WTC11 (cell line): ENCODE data around the gene PDZRN3. TPM values are rescaled to one million over a fixed set of nuclear protein-coding genes. Genes with fewer than 3 reads are reported as not detected.

Experiments used
- ATAC-seq: fragments of 200-7000 bp; cut with Tn5 transposase; 2 replicates; pipeline ENCODE4 v1.10.0; 2021; ENCODE audit warnings: mild to moderate bottlenecking, moderate library complexity
- CTCF ChIA-PET: fragments of 300-600 bp; sonication (Branson Sonifier 250); formaldehyde crosslinking; loops from one replicate; lab custom pipeline; 2021; ENCODE audit warnings: antibody characterized with exemption; lab: Charles Lee
- POLR2A ChIA-PET: fragments of 350-600 bp; sonication (Branson Sonifier 250); formaldehyde crosslinking; loops from one replicate; lab custom pipeline; 2021; ENCODE audit warnings: antibody characterized with exemption; lab: Charles Lee
- DNase-seq: peaks from one replicate; pipeline ENCODE4 v3.0.0; 2021; ENCODE audit warnings: low spot score
- H3K27ac Mint-ChIP-seq: 2 replicates; pipeline ENCODE4 v1.8.0; 2021; ENCODE audit warnings: mixed read lengths
- H3K27me3 Mint-ChIP-seq: 2 replicates; pipeline ENCODE4 v1.8.0; 2021; ENCODE audit warnings: low read depth, mild to moderate bottlenecking, moderate library complexity, mixed read lengths
- H3K36me3 Mint-ChIP-seq: 2 replicates; pipeline ENCODE4 v1.8.0; 2021; ENCODE audit warnings: mixed read lengths
- H3K4me1 Mint-ChIP-seq: 2 replicates; pipeline ENCODE4 v1.8.0; 2022; ENCODE audit warnings: mixed read lengths
- H3K4me3 Mint-ChIP-seq: 2 replicates; pipeline ENCODE4 v1.8.0; 2021; ENCODE audit warnings: mild to moderate bottlenecking, moderate library complexity, mixed read lengths
- H3K9me3 Mint-ChIP-seq: 2 replicates; pipeline ENCODE4 v1.8.0; 2021; ENCODE audit warnings: mixed read lengths
- ATF1 ChIP-seq: sonication (generic); formaldehyde crosslinking; IDR thresholded peaks from 2 replicates; pipeline ENCODE4 v1.8.1; 2023; ENCODE audit warnings: mild to moderate bottlenecking, moderate library complexity, missing genetic modification reagents
- ELF4 ChIP-seq: sonication (generic); formaldehyde crosslinking; IDR thresholded peaks from 2 replicates; pipeline ENCODE4 v1.8.1; 2022; ENCODE audit warnings: low read depth, mild to moderate bottlenecking, moderate library complexity, missing genetic modification reagents
- EMX1 ChIP-seq: fragments of 250-450 bp; sonication (Bioruptor Pico); IDR thresholded peaks from 2 replicates; pipeline ENCODE4 v1.8.0; 2021; ENCODE audit warnings: mild to moderate bottlenecking
- ERG ChIP-seq: fragments of 250-450 bp; sonication (Bioruptor Pico); IDR thresholded peaks from 2 replicates; pipeline ENCODE4 v1.8.0; 2021; ENCODE audit warnings: mild to moderate bottlenecking
- ESRRA ChIP-seq: sonication (generic); formaldehyde crosslinking; IDR thresholded peaks from 2 replicates; pipeline ENCODE4 v1.8.1; 2022; ENCODE audit warnings: mild to moderate bottlenecking, missing genetic modification reagents, borderline replicate concordance
- MXD4 ChIP-seq: fragments of 250-450 bp; sonication (Bioruptor Pico); IDR thresholded peaks from 2 replicates; pipeline ENCODE4 v1.8.0; 2021; ENCODE audit warnings: mild to moderate bottlenecking, moderate library complexity, borderline replicate concordance
- SOX15 ChIP-seq: fragments of 250-450 bp; sonication (Bioruptor Pico); IDR thresholded peaks from 2 replicates; pipeline ENCODE4 v1.9.0; 2021; ENCODE audit warnings: mild to moderate bottlenecking
- STAT6 ChIP-seq: sonication (generic); formaldehyde crosslinking; conservative IDR thresholded peaks from 2 replicates; pipeline ENCODE4 v1.8.1; 2023; ENCODE audit warnings: mild to moderate bottlenecking, low read depth, missing genetic modification reagents, moderate library complexity
- TCF7 ChIP-seq: sonication (generic); formaldehyde crosslinking; IDR thresholded peaks from 2 replicates; pipeline ENCODE4 v1.8.0; 2022; ENCODE audit warnings: mild to moderate bottlenecking, low read depth, missing genetic modification reagents, moderate library complexity
- TEAD1 ChIP-seq: sonication (generic); formaldehyde crosslinking; IDR thresholded peaks from 2 replicates; pipeline ENCODE4 v1.8.0; 2022; ENCODE audit warnings: mild to moderate bottlenecking, missing genetic modification reagents
- USF2 ChIP-seq: sonication (generic); formaldehyde crosslinking; IDR thresholded peaks from 2 replicates; pipeline ENCODE4 v1.8.1; 2023; ENCODE audit warnings: mild to moderate bottlenecking, missing genetic modification reagents, moderate library complexity
- ZNF138 ChIP-seq: sonication (generic); formaldehyde crosslinking; conservative IDR thresholded peaks from 2 replicates; pipeline ENCODE4 v1.8.1; 2022; ENCODE audit warnings: mild to moderate bottlenecking, moderate library complexity, missing genetic modification reagents
- ZNF423 ChIP-seq: fragments of 250-450 bp; sonication (Bioruptor Pico); IDR thresholded peaks from 2 replicates; pipeline ENCODE4 v2.1.2; 2022; ENCODE audit warnings: mild to moderate bottlenecking, moderate library complexity
- total RNA-seq: library from RNA; stranded (reverse); gene quantifications from 3 replicates; pipeline ENCODE4 v1.2.3, GENCODE V29; 2021
- TF ChIP-seq, protein P1 (sequence below): sonication (generic); formaldehyde crosslinking; IDR thresholded peaks from 2 replicates; pipeline ENCODE4 v1.8.0; 2023; ENCODE audit warnings: mild to moderate bottlenecking, missing genetic modification reagents
- TF ChIP-seq, protein P2 (sequence below): sonication (generic); formaldehyde crosslinking; IDR thresholded peaks from 2 replicates; pipeline ENCODE4 v1.8.0; 2022; ENCODE audit warnings: mild to moderate bottlenecking, missing genetic modification reagents
- TF ChIP-seq, protein P3 (sequence below): sonication (generic); formaldehyde crosslinking; IDR thresholded peaks from 2 replicates; pipeline ENCODE4 v1.8.1; 2023; ENCODE audit warnings: mild to moderate bottlenecking, missing genetic modification reagents, borderline replicate concordance

PDZRN3 gene
- total RNA-seq, 1 experiment from 2014 or later, result 9.5 TPM

- no peak for TF ChIP-seq USF2
- no peak for TF ChIP-seq SOX15 (CRISPR knock-in tag)
- TF ChIP-seq EMX1, result no peak
- no peak for TF ChIP-seq MXD4
- TF ChIP-seq STAT6, result no peak
These were observed 163.2 kb downstream of the PDZRN3 start (continued) for GRCh38 chr3:73461547-73461946.

GRCh38 chr3:73459711-73460110 is 165.0 kb downstream of the PDZRN3 start:
- ChIA-PET POLR2A (no interaction called here), CTCF (no interaction called here)
- Mint-ChIP-seq H3K4me3 (no peak overlapping the region), H3K36me3 (peaks cover 2% of the 10 kb centered on the region; the same call in 1 of the 2 replicates), H3K9me3 (peaks cover 6% of the 10 kb centered on the region), H3K4me1 (peaks cover 15% of the 10 kb centered on the region), H3K27ac (no peak overlapping the region), H3K27me3 (no peaks in the 10 kb centered on the region; the same call in 1 of the 2 replicates)
- ATAC-seq, result no peak
- DNase-seq, result no peak
- TF ChIP-seq, protein P1, sequence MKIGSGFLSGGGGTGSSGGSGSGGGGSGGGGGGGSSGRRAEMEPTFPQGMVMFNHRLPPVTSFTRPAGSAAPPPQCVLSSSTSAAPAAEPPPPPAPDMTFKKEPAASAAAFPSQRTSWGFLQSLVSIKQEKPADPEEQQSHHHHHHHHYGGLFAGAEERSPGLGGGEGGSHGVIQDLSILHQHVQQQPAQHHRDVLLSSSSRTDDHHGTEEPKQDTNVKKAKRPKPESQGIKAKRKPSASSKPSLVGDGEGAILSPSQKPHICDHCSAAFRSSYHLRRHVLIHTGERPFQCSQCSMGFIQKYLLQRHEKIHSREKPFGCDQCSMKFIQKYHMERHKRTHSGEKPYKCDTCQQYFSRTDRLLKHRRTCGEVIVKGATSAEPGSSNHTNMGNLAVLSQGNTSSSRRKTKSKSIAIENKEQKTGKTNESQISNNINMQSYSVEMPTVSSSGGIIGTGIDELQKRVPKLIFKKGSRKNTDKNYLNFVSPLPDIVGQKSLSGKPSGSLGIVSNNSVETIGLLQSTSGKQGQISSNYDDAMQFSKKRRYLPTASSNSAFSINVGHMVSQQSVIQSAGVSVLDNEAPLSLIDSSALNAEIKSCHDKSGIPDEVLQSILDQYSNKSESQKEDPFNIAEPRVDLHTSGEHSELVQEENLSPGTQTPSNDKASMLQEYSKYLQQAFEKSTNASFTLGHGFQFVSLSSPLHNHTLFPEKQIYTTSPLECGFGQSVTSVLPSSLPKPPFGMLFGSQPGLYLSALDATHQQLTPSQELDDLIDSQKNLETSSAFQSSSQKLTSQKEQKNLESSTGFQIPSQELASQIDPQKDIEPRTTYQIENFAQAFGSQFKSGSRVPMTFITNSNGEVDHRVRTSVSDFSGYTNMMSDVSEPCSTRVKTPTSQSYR (CRISPR knock-in tag), result no peak
- TF ChIP-seq ERG (CRISPR knock-in tag) (no peak), ELF4 (no peak), ZNF138 (CRISPR knock-in tag) (no peak), ESRRA (CRISPR knock-in tag) (no peak)

DNA sequence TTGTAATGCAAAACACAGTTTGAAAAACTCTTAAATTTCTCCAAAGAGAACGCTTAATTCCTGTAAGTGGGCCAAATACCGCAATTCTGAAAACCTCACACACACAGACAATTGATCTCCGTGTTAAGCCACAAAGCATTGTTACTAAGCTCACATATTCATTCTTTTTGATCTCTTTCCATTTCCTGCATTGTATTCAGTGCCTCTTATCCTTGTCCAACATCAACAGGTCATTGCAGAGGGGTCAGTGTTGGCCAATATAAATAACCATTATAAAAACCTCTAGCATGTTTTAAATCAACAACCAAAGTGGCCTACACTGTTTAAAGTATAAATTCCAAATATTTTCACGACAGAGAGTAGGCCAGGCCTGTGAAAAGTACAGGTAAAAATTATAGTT is 171.1 kb downstream of the PDZRN3 start:
- POLR2A ChIA-PET, result no interaction called here
- H3K27ac Mint-ChIP-seq, result no peak overlapping the region
- no peak for ATAC-seq
- TF ChIP-seq ATF1 (CRISPR knock-in tag) (no peak), ZNF423 (no peak), ERG (CRISPR knock-in tag) (no peak), TEAD1 (no peak), TCF7 (CRISPR knock-in tag) (no peak)
- TF ChIP-seq, protein P2, sequence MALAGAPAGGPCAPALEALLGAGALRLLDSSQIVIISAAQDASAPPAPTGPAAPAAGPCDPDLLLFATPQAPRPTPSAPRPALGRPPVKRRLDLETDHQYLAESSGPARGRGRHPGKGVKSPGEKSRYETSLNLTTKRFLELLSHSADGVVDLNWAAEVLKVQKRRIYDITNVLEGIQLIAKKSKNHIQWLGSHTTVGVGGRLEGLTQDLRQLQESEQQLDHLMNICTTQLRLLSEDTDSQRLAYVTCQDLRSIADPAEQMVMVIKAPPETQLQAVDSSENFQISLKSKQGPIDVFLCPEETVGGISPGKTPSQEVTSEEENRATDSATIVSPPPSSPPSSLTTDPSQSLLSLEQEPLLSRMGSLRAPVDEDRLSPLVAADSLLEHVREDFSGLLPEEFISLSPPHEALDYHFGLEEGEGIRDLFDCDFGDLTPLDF, result no peak
- TF ChIP-seq, protein P1 (CRISPR knock-in tag), result no peak
- TF ChIP-seq, protein P3, sequence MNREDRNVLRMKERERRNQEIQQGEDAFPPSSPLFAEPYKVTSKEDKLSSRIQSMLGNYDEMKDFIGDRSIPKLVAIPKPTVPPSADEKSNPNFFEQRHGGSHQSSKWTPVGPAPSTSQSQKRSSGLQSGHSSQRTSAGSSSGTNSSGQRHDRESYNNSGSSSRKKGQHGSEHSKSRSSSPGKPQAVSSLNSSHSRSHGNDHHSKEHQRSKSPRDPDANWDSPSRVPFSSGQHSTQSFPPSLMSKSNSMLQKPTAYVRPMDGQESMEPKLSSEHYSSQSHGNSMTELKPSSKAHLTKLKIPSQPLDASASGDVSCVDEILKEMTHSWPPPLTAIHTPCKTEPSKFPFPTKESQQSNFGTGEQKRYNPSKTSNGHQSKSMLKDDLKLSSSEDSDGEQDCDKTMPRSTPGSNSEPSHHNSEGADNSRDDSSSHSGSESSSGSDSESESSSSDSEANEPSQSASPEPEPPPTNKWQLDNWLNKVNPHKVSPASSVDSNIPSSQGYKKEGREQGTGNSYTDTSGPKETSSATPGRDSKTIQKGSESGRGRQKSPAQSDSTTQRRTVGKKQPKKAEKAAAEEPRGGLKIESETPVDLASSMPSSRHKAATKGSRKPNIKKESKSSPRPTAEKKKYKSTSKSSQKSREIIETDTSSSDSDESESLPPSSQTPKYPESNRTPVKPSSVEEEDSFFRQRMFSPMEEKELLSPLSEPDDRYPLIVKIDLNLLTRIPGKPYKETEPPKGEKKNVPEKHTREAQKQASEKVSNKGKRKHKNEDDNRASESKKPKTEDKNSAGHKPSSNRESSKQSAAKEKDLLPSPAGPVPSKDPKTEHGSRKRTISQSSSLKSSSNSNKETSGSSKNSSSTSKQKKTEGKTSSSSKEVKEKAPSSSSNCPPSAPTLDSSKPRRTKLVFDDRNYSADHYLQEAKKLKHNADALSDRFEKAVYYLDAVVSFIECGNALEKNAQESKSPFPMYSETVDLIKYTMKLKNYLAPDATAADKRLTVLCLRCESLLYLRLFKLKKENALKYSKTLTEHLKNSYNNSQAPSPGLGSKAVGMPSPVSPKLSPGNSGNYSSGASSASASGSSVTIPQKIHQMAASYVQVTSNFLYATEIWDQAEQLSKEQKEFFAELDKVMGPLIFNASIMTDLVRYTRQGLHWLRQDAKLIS (CRISPR knock-in tag), result no peak

More for the DNA sequence above, 171.1 kb downstream of the PDZRN3 start:
- H3K4me3 Mint-ChIP-seq, result no peak overlapping the region
- H3K36me3 Mint-ChIP-seq, result no peaks in the 10 kb centered on the region
- CTCF ChIA-PET, result interaction anchor here (0.6 kb wide), 1 partner anchor 34 kb away, joined by 3 read pairs; no protein-coding TSS in a partner anchor
- no peaks in the 10 kb centered on the region for H3K9me3 Mint-ChIP-seq
- no peak for DNase-seq
- peaks cover 26% of the 10 kb centered on the region for H3K4me1 Mint-ChIP-seq
- no peaks in the 10 kb centered on the region for H3K27me3 Mint-ChIP-seq
